Measurements from ENCODE around the gene DZANK1. TPM values are rescaled to one million over a fixed set of nuclear protein-coding genes. Genes with fewer than 3 reads are reported as not detected.
"Not testable (repeated sequence)": the region's sequence is repeated elsewhere in the genome, so short reads cannot be mapped to it uniquely, and the experiment has no call there.

DZANK1 gene
- total and polyA plus RNA-seq, 9 donors: 2.2 to 6.5 (median 3.4) TPM

DNA sequence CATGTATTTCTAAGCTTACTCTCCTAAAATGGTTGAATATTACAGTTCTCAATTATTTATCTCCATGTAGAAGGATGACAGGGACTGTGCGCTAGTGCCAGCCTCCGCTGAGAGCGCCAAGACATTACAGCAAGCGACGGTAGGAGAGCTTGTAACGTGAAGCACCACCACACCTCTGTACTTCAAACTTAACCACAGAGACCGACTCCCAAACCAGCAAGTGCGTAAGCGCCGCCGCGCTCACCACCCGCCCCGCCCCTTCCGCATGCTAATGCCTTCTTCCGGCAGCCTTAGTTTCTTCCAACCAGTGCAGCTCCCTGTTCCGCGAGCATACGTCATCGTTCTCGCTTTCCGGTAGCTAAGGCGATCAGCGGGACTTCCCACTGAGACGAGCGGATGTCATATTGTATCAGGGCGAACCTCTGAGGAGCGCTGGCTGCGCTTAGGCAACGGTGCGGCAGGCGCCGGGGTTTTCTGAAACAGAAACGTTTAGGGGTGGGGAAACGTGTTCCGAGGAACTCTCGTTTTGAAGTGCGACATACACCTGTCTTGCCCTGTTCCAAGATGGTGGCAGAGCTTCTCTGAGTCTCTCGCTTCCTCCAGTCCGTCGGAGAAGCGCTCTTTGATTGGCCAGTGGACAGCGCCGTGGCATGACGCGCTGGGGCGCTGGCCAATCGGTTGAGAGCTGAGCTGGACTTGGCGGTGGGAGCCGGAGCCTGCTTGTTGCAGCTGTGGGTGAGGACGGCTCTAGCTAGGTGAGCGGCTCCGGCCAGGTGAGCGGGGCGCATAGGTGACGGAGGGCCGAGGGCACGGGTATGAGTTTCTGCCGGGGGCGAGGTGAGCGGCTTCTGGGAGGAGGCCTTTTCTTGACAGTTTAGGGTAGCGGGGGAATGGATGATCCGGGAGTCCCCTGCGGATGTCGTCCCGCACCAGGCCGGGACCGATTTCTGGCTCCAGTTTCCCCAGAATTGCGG lies 40.7 kb upstream of the DZANK1 start, which contains the start of gene SEC23B:
SEC23B (plus strand) TSS at position 723 of the 974 bp plus-strand sequence. CDS start 2,896 bp downstream, outside the sequence.
- no peaks in the 10 kb centered on the region for H3K9me3 ChIP-seq
- intact Hi-C loops (cut with DNase I): no loop called here
- H3K27ac ChIP-seq: peak within 1 kb of the TSS; percentile 62 to 96
- TF ChIP-seq POLR2A (IDR thresholded peaks at IDR 0.05): peak; percentile 91
- TF ChIP-seq, protein P1, sequence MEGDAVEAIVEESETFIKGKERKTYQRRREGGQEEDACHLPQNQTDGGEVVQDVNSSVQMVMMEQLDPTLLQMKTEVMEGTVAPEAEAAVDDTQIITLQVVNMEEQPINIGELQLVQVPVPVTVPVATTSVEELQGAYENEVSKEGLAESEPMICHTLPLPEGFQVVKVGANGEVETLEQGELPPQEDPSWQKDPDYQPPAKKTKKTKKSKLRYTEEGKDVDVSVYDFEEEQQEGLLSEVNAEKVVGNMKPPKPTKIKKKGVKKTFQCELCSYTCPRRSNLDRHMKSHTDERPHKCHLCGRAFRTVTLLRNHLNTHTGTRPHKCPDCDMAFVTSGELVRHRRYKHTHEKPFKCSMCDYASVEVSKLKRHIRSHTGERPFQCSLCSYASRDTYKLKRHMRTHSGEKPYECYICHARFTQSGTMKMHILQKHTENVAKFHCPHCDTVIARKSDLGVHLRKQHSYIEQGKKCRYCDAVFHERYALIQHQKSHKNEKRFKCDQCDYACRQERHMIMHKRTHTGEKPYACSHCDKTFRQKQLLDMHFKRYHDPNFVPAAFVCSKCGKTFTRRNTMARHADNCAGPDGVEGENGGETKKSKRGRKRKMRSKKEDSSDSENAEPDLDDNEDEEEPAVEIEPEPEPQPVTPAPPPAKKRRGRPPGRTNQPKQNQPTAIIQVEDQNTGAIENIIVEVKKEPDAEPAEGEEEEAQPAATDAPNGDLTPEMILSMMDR (IDR thresholded peaks at IDR 0.05): no peak
- peak; percentile 4 for TF ChIP-seq EP300 (IDR thresholded peaks at IDR 0.05)
- 0 to 1% (median 1%) methylated on average over 65 to 69 of the region's 69 CpGs for WGBS, 3 donors
- no peaks in the 10 kb centered on the region for H3K27me3 ChIP-seq
- H3K4me3 ChIP-seq: peak within 1 kb of the TSS; percentile 77
- H3K4me1 ChIP-seq (ENCODE audit: insufficient read depth): peaks cover 9% of the 10 kb centered on the region
- DNase-seq: peak; percentile 93 to 97 (median 95)
- H3K36me3 ChIP-seq: no peaks in the 10 kb centered on the region

DNA sequence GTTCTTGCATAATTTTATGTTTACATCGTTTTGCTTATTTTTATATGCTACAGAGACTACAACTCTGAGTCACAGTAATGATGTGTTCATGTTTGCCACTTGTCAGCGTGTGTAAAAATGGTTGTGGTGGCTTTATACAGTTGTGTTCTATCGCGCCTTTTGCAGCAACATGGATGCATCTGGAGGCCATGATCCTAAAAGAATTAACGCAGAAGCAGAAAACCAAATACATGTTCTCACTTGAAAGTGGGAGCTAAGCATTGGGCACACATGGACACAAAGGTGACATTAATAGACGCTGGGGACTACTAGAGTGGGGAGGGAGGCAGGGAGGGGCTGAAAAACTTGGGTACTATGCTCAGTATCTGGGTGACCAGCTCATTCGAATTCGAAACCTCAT lies 39.9 kb upstream of the DZANK1 start:
- no peaks in the 10 kb centered on the region for H3K27me3 ChIP-seq
- intact Hi-C loops (cut with DNase I): no loop called here
- peak overlapping the region; percentile 77 for H3K4me3 ChIP-seq
- no peaks in the 10 kb centered on the region for H3K9me3 ChIP-seq
- peaks cover 9% of the 10 kb centered on the region for H3K4me1 ChIP-seq (ENCODE audit: insufficient read depth)
- H3K36me3 ChIP-seq: no peaks in the 10 kb centered on the region
- H3K27ac ChIP-seq: peak overlapping the region; percentile 62 to 96
- 57 to 68% (median 61%) methylated on average over 8 of the region's 8 CpGs for WGBS, 3 donors
- peak in 1 of 5 donors; percentile 24 for DNase-seq
- TF ChIP-seq POLR2A (IDR thresholded peaks at IDR 0.05) (no peak), EP300 (IDR thresholded peaks at IDR 0.05) (no peak)
- TF ChIP-seq, protein P1 (IDR thresholded peaks at IDR 0.05): no peak

DNA sequence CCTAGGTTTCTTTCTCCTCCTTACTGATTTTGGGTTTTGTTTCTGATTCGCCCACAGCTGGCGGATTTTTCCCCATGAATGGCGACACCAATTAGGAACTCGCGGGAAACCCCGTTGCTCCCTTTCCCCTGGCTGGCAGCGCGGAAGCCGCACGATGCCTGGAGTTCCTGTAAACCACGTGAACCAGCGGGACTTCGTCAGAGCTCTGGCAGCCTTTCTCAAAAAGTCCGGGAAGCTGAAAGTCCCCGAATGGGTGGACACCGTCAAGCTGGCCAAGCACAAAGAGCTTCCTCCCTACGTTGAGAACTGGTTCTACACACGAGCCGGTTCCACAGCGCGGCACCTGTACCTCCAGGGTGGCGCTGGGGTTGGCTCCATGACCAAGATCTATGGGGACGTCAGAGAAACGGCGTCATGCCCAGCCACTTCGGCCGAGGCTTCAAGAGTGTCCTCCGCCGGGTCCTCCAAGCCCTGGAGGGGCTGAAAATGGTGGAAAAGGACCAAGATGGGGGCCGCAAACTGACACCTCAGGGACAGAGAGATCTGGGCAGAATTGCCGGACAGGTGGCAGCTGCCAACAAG lies 37.7 kb upstream of the DZANK1 start:
- Histone ChIP-seq H3K4me3 (no peak overlapping the region), H3K27me3 (no peaks in the 10 kb centered on the region), H3K36me3 (no peaks in the 10 kb centered on the region), H3K4me1 (ENCODE audit: insufficient read depth) (peaks cover 9% of the 10 kb centered on the region), H3K27ac (no peak overlapping the region), H3K9me3 (no peaks in the 10 kb centered on the region)
- TF ChIP-seq EP300 (IDR thresholded peaks at IDR 0.05) (no peak), POLR2A (IDR thresholded peaks at IDR 0.05) (no peak)
- TF ChIP-seq, protein P1 (IDR thresholded peaks at IDR 0.05): no peak
- intact Hi-C loops (cut with DNase I): no loop called here
- 63 to 70% (median 70%) methylated on average over 31 of the region's 31 CpGs for WGBS, 3 donors
- peak in 4 of 5 donors; percentile 29 to 45 (median 38) for DNase-seq

DNA sequence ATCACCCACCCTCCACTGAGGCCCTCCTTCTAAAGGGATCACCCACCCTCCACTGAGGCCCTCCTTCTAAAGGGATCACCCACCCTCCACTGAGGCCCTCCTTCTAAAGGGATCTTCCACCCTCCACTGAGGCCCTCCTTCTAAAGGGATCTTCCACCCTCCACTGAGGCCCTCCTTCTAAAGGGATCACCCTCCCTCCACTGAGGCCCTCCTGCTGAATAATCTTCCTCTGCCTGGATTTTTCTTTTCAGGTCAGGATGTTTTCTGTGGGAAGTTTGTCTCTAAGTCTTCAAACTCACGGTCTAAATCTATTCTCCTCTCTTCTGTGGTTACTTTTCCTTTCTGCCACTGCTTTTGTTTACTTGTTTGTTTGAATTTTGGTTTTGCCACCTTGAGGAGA lies 34.8 kb upstream of the DZANK1 start:
- H3K27me3 ChIP-seq; intact Hi-C loops (cut with DNase I); H3K4me1 ChIP-seq (ENCODE audit: insufficient read depth); H3K4me3 ChIP-seq; H3K27ac ChIP-seq; H3K36me3 ChIP-seq; DNase-seq; H3K9me3 ChIP-seq: not testable (repeated sequence)
- WGBS, 3 donors: 71 to 77% (median 74%) methylated on average over 1 of the region's 1 CpG

Data from ovary (tissue), 9 donors.